GM12872 (cell line): ENCODE data around the gene VCL.

Experiments
- CTCF ChIP-seq: IDR thresholded peaks from 3 replicates; pipeline ENCODE4 v1.5.1; 2011; ENCODE audit warnings: low read depth, mild to moderate bottlenecking, low read length, moderate library complexity; ENCODE audit not compliant: insufficient read depth

The VCL gene

DNA sequence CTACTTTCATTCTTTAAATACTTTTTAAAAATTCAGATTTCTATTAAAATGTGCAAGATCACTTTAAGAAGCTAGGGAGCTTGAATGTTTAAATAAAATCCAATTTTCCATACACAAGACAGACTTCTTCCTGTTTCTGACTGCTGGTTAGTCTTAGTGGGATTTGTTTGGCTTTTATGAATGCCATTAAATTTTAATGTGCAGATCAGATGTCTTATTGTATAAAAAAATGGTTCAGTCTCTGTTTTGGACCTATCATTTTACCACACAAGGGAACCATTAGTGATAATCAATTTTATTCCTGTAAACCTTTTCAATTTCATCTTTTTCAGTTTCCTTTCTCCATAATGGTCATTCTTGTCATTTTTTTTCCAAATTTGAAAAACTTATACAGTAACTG is 63.2 kb downstream of the VCL start:
- TF ChIP-seq CTCF, result no peak

DNA sequence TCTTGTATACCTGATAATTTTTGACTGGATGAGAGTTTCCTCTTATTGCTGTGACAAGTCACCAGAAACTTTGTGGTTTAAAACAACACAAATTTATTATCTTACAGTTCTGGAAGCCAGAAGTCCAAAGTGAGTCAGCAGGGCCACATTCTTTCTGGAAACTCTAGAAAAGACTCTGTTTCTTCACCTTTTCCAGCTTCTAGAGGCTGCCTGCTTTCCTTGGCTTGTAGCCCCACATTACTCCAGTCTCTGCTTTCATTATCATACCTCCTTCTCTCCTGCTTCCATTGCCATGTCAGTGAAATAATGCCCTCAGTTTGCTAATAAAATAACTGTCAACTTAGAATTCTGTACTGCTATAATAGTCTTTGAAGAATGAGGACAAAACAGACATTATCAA is 65.3 kb downstream of the VCL start:
- TF ChIP-seq CTCF, result no peak

GRCh38 chr10:74067373-74068352 is 69.7 kb downstream of the VCL start:
- no peak for TF ChIP-seq CTCF

DNA sequence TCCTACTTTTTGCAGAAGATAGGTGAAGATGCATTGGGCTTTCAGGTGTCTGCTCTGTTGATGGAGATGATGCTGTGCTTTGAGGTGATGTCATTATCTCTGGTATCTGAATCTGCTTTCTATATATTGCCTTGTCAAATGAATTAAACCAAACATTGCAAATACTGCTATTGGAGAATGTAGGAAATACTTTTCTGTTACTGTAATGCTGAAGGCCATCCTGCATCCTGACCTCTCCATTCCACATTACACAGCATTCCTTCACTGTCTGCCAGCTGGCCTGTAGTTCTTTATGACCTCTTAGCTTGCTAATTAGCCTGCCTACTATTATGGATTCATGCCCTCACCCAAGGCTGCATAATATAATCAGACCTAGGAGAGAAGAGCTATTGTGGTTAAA is 73.2 kb downstream of the VCL start:
- no peak for TF ChIP-seq CTCF

DNA sequence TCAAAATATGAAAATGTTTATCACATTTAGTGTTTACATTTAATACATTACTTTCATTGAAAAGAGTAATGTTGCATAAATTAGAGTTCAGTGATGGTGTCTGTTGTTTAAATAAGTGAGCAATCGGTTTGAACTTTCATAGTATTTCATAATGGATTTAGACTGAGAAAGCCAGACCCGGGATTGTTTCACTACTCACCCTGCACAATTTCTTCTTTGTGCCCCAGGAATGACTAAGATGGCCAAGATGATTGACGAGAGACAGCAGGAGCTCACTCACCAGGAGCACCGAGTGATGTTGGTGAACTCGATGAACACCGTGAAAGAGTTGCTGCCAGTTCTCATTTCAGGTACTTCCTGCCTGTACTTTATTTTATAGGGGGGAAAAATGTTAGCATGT is 74.6 kb downstream of the VCL start:
- TF ChIP-seq CTCF, result no peak

GRCh38 chr10:74075906-74076305 is 78.0 kb downstream of the VCL start:
- TF ChIP-seq CTCF, result no peak

DNA sequence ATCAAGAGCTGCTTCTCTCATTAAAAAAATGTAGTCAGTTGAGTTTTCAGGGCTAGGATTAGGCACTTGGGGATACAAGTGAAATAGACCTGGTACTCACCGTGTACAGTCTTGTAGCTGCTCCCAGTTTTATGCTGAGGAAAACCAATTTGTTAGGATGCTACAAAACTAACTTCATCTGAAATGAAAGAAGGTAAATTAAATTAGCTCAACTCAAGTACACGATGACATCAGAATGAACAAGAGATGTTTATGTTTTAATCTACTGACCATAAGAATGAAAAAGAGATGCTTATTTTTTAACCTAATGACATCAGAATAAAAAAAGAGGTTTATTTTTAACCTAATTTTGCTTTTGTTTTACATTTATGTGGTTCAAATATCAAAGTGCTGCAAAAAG is 79.0 kb downstream of the VCL start:
- no peak for TF ChIP-seq CTCF
